ENCODE data around the gene OR5W2.
A peak's percentile ranks its signal among the peaks of the same experiment; 100 is the strongest.

Gene OR5W2

GRCh38 chr11:55914482-55914881 is at the start of gene OR5W2:
TSS of gene OR5W2 (minus strand) at chr11:55914582. CDS start at chr11:55914582, 0 bp downstream.
- no peak within 1 kb of the TSS for H3K4me3 ChIP-seq (ENCODE audit: low read depth, low read length)
- DNase-seq (ENCODE audit: low read depth) = no peak
- TF ChIP-seq CTCF (IDR thresholded peaks at IDR 0.05; ENCODE audit: low read depth, low read length, missing control alignments) = no peak

GRCh38 chr11:55956521-55956920 is 42.1 kb upstream of the OR5W2 start:
- no peak for TF ChIP-seq CTCF (IDR thresholded peaks at IDR 0.05; ENCODE audit: low read depth, low read length, missing control alignments)
- DNase-seq (ENCODE audit: low read depth) = no peak
- H3K4me3 ChIP-seq (ENCODE audit: low read depth, low read length) = no peak overlapping the region

DNA sequence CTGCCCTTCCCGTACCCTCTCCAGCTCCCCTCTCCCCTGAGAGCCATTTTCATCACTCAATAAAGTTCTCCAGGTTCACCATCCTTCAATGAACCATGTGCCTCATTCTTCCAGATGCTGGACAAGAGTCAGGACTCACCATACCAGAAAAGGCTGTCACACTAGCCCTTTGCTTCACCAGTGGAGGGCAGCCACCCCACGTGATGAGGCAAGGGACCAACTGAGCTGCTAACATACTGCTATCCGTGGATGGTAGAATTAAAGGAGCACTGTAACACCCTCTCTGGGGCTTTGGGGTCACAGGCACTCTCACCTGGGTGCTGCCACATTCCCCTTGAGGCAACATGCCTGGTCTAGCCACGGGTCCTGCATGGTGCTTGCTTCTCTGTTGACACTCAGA is 34.9 kb upstream of the OR5W2 start:
- no peak overlapping the region for H3K4me3 ChIP-seq (ENCODE audit: low read depth, low read length)
- no peak for TF ChIP-seq CTCF (IDR thresholded peaks at IDR 0.05; ENCODE audit: low read depth, low read length, missing control alignments)
- DNase-seq (ENCODE audit: low read depth) = no peak

GRCh38 chr11:55942785-55943392 is 28.5 kb upstream of the OR5W2 start:
- DNase-seq (ENCODE audit: low read depth) = no peak
- TF ChIP-seq CTCF (IDR thresholded peaks at IDR 0.05; ENCODE audit: low read depth, low read length, missing control alignments) = peak; percentile 34

DNA sequence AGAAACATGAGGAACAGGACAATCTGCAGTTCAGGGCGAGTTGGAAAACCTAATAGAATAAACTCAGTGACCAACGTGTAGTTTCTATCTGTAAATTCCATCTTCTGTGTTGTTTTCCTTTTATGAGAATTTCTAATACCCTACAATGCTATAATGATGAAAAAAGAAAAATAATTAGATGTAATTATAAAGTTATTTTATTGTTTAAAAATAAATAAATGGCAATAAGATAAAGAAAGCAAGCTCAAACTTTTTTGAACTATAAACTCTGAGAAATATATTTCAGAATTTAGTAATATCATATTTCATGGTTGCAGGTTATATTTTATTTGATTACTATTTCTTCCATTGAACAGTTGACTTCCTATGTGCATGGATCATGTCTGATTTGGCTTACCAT is 21.9 kb upstream of the OR5W2 start, which contains the start of gene OR5I1:
Gene OR5I1 (minus strand): TSS at position 101 of the 400 bp plus-strand sequence. CDS start 0 bp downstream, at position 101.
- DNase-seq (ENCODE audit: low read depth) = no peak
- no peak within 1 kb of the TSS for H3K4me3 ChIP-seq (ENCODE audit: low read depth, low read length)
- no peak for TF ChIP-seq CTCF (IDR thresholded peaks at IDR 0.05; ENCODE audit: low read depth, low read length, missing control alignments)

More at GRCh38 chr11:55942785-55943392, 28.5 kb upstream of the OR5W2 start:
- no peak overlapping the region for H3K4me3 ChIP-seq (ENCODE audit: low read depth, low read length)

GRCh38 chr11:55920537-55920936 is 6.2 kb upstream of the OR5W2 start:
- DNase-seq (ENCODE audit: low read depth) = no peak
- no peak overlapping the region for H3K4me3 ChIP-seq (ENCODE audit: low read depth, low read length)
- TF ChIP-seq CTCF (IDR thresholded peaks at IDR 0.05; ENCODE audit: low read depth, low read length, missing control alignments) = no peak

DNA sequence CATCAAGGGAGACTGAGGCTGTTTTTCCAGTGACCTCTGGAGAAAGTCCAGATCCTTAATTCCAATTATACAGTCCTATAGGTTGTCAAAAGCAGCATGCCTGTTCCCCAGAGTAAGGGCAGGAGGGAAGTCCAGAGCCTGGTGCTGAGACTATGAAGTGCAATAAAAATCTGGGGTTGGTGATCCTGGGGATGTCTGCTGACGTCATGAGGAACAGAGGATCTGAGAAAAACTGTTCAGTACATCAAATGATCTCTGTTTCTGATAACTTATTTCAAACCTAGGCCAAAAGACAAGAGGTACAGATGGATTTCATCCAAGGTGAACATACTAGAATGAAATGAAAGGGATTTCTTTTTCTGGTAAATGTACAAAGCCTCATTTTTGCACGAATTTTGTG is 12.1 kb downstream of the OR5W2 start:
- no peak for TF ChIP-seq CTCF (IDR thresholded peaks at IDR 0.05; ENCODE audit: low read depth, low read length, missing control alignments)
- no peak overlapping the region for H3K4me3 ChIP-seq (ENCODE audit: low read depth, low read length)
- no peak for DNase-seq (ENCODE audit: low read depth)

Data from GM12864 (cell line).